ENCODE results near the gene PSMG3.

GRCh38 chr7:1586827-1587705 is 17.2 kb upstream of the PSMG3 start:
- no peak for TF ChIP-seq EZH2 (IDR thresholded peaks at IDR 0.05; ENCODE audit: low read depth, unreplicated experiment)
- no peak for TF ChIP-seq CTCF (conservative IDR thresholded peaks at IDR 0.05; ENCODE audit: low read depth in 2 of 2)
- no peak for TF ChIP-seq POLR2AphosphoS5 (IDR thresholded peaks at IDR 0.05; ENCODE audit: low read depth)
- no peak for TF ChIP-seq ETS1 (IDR thresholded peaks at IDR 0.05)
- no peak for TF ChIP-seq ZNF331 (CRISPR knock-in tag; IDR thresholded peaks at IDR 0.05; ENCODE audit: low read depth)
- no peak for TF ChIP-seq EZH2phosphoT487 (IDR thresholded peaks at IDR 0.05; ENCODE audit: unreplicated experiment)
- TF ChIP-seq REST (IDR thresholded peaks at IDR 0.05; ENCODE audit: unreplicated experiment) = no peak
- no peak for TF ChIP-seq CREB1 (CRISPR knock-in tag; IDR thresholded peaks at IDR 0.05; ENCODE audit: low read depth)
- TF ChIP-seq JUNB (IDR thresholded peaks at IDR 0.05; ENCODE audit: unreplicated experiment) = no peak
- no peak for TF ChIP-seq ZNF114 (CRISPR knock-in tag; IDR thresholded peaks at IDR 0.05)
- no peak for TF ChIP-seq NANOG (IDR thresholded peaks at IDR 0.05; ENCODE audit: borderline replicate concordance)
